ENCODE measurements around the gene RXRG.
A peak's percentile ranks its signal among the peaks of the same experiment; 100 is the strongest.

RXRG gene

DNA sequence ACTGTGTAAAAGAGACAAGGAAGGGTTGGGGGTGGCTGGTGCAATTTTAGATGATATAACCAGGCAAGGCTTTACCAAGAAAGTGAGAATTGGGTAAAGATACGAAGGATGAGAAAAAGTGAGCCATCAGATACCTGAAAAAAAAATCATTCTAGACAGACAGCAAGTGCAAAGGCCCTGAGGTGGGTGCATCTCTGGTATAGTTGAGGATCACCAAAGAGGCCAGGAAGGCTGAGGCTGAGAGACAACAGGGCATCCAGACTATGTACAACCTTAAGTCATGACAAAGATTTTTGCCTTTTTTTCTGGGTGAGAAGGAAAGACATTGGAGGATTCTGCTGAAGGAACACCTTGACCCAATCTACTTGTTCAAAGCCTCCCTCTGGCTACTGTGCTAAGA is 29.9 kb downstream of the RXRG start:
- DNase-seq (ENCODE audit: extremely low read depth in 1 of 2, low read depth in 1 of 2), result no peak

DNA sequence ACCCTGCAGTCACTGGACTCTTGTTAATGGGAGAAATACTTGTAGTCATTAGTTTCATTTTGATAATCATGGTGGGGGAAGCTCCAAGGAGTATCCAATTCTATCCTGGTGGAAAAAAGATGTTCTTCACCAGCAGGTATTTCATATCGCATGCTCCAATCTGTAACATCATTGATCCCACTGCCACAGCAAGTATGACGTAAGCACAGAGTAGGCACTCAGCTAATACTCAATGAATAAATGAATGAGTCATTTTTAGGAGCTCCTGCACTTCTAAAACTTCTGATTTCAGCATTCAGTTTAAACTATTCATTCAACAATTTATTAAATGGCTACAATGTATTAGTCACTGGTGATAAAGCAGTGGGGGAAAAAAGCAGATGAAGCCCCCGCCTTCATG is 30.3 kb downstream of the RXRG start:
- no peak for DNase-seq (ENCODE audit: extremely low read depth in 1 of 2, low read depth in 1 of 2)

DNA sequence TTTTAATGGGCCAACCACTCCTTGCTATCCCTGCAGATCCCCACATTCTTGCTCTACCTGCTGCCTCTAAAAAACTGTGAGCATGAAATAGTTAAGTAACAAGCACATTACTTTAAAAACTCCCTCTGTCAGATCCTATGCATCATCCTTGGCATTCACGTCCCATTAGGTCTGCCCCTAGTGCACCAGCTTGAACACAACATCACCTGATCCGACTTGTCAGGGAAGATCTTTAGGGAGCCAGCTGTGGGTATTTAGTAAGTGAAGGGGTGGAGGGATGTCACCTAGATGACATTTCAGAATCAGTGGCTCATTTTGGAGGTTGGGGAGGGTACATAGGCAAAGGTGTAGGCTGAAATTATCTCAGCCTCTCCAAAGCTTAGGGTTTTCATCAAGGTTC is 33.5 kb downstream of the RXRG start:
- no peak for DNase-seq (ENCODE audit: extremely low read depth in 1 of 2, low read depth in 1 of 2)

DNA sequence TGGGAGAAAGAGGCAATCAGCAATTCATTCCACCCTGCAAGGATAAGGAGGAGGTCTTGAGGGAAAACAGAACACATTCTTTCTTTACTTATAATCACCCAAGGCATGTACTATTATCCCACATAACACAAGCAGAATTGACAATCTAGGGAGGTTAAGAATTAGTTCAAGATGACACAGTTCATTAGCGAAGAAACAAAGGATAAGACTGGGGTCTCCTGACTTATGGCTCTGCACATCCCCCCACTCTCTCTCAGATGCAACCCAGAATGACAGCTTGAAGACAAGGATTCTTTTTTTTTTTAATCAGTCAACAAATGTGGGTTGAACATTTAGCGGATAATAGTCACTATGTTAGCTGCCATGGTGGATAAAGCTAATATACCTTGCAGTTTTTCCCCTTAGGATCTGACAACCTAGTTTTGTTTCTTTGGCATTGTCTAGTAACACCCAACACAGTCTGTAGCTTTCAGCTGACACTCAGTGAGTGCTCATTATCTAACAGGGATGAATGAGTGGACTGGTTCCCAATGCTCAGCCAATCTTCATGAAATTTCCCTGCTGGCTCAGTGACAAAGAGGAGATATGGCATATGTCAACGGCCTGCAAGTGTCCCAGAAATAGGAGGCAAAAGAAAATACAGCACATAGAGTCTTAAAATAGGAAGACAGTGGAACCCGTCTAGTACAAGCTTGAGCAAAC is 35.1 kb downstream of the RXRG start:
- no peak for DNase-seq (ENCODE audit: extremely low read depth in 1 of 2, low read depth in 1 of 2)

DNA sequence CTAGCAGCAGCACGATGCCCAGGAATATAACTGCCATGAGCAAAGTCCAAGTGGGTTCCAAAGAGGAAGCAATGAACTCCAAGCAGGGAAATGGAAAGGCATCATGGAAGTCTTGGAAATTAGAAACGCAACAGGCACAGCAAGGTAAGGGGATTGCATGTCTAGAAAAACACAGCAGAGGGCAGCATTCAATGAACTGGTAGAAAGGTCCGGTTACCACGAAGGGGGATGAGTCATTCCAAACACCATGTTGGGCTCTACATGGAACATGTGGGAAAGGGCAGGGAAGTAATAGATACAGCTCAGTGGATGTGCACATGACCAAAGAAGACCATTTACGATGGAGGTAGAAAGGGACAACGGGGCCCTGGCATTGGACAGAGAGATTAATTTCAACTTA is 36.4 kb downstream of the RXRG start:
- no peak for DNase-seq (ENCODE audit: extremely low read depth in 1 of 2, low read depth in 1 of 2)

DNA sequence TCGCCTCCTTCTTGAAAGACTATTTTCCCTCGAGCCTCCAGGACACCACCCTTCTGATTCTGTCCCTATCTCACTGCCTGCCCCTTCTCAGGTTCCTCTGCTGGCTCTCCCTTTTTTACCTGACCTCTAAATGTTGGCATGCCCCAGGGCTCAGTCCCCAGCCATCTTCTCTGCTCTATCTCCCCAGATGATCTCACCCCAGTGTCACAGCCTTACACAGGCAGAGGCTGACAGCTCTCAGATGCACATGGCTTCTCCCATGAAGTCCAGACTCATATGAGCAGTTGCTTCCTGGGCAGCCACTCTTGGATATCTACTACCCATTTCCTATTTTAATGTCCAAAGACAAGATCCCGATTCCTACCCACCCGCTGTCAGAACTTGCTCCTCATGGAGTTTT is 37.5 kb downstream of the RXRG start:
- DNase-seq (ENCODE audit: extremely low read depth in 1 of 2, low read depth in 1 of 2), result no peak

DNA sequence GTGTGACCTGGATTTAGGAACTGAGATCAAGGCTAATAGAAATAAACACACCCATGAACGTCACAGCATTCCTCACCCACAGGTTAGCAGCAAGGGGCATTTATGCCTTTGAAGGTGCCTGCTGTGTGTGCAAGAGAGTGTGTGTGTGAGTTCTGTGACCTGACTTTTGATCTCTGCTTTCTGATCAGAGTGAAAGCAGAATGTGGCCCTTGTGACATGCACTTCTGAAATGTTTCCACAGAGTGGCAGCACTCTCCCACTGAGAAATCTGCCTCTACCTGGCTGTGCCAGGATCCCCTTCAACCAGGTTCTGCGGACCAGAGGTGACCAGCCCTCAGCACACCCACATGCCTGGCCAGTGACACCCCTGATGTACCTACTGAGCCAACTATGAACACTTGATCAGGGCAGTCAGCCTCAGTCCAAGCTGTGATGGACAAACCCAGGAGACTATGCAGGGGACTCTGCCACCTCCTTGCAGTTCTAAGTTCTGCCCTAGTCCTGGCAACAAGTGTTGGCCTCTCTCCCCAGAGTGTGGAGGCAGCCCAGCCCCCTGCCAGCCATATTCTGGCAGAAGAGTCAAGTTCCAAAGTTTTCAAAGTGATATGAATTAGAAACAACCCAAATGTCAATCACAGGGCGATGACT is 41.0 kb downstream of the RXRG start:
- no peak for DNase-seq (ENCODE audit: extremely low read depth in 1 of 2, low read depth in 1 of 2)

DNA sequence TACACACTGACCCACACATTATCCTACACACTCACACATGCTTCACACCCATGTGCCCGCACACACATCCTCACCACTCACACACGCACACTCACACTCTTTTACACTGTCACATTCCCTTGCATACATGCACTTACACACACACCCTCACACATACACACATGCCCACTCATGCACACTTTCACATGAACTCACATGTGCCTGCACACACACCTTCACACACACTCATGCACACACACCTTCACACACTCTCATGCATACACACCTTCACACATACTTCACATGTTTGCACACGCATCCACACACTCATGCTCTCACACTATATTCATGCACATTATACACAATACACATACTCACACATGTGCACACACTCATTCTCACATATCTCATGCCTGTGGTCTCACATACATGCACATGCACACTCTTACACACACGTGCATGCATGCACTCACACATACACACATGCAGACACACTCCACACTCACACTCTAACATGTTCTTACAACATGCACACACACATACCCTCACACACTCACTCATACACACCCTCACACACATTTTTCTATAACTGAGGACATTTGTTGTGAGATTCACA is 42.3 kb downstream of the RXRG start:
- no peak for DNase-seq (ENCODE audit: extremely low read depth in 1 of 2, low read depth in 1 of 2)

DNA sequence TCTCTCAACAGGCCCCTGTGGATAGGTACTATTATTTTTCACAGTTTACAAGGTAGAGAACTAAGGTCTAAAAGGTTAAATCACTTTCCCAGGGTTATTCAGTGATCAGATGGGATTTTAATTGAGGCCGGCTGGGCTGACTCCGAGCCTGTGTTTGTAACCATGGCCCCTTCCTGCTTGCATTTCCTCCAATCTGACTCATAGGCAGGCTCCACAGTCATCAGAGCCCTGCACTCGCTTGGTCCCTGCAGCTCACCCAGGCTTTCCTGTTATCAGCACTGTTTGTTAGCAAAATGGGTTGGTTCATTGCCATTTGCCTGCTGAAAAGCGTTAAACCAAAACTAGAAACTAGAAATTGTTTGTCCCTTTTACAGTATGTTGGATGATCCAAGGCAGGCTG is 47.0 kb downstream of the RXRG start:
- no peak for DNase-seq (ENCODE audit: extremely low read depth in 1 of 2, low read depth in 1 of 2)

DNA sequence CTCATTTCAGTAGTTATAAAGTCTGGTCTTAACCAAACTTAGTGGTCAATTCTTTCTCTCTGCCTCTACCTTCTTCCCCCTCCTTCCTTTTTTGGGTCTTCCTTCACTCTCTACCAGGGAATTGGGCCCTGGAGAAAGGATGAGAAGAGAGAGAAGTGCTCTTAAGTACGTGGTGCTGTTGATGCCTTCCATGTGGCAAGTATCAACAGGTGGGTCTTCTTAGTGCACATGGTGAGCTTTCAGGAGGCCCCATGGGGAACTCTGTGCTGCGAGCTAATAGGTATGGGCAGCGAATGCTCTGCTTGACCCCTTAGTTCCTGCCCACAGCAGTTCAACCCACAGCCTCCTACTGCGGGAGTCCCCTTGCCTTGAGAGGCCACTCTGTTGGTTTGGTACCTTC is 49.0 kb downstream of the RXRG start:
- DNase-seq (ENCODE audit: extremely low read depth in 1 of 2, low read depth in 1 of 2), result no peak

DNA sequence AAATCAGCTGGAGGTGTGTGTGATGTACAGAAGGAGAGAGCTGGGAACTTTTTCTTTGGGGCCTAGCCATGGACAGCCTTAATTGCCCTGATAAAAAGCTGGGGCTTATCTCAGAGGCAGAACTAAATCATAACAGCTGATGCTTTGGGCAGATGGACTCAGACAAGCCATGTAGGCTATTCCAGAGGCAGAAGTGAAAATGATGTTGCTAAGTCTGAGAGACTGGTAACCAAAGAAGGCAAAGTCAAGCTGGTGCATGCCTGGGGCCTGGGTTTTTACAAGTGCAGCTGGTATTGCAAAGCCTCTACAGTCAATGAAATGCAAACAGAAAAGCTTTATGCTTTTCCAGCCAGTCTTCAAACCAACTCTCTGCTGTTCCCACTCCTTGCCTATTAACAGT is 49.4 kb downstream of the RXRG start:
- DNase-seq (ENCODE audit: extremely low read depth in 1 of 2, low read depth in 1 of 2), result no peak

DNA sequence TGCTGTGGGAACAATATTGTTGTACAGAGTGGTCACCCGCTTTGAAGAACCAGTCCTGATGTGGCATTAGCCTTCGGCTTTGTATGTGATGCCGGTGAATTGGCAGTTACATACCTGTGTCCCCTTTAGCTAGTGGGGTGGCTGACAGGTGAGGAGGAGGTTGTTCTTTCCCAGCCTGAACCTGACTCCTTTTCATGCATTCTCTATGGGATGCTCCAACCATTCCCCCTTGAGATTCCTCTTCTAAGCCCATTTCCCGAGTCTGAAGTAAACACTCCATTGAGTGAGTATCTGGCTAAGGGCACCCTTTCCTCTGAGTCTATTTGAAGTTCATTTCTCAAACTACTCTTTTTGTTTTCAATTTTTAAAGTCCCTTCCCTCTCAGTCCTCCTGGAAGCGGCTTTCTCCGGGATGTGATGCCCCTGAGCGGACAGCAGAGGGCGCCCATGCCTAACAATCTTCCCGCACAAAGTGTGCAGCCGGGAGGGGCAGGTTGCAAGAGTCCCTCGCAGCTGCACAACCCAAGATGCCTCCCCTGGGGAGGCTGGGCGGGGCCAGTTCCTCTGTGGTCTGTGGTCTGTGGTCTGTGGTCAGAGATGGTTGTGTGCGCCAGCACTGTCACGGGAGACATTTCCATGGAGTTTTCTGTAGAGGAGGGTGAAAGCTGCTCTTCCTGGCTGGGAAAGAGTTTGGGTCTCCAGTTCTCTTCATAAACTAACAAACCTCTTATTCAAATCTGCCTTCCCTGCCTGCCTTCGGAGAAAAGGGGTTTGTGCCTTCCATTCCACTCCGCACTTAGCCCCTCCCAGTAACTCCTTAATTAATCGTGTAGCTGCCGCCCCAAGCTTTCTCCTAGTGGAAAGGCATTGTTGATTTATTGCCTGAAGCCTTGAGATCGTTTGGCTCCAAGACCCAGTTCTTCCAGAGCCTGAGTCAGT is 52.0 kb downstream of the RXRG start:
- DNase-seq (ENCODE audit: extremely low read depth in 1 of 2, low read depth in 1 of 2), result peak; percentile 77 to 80

DNA sequence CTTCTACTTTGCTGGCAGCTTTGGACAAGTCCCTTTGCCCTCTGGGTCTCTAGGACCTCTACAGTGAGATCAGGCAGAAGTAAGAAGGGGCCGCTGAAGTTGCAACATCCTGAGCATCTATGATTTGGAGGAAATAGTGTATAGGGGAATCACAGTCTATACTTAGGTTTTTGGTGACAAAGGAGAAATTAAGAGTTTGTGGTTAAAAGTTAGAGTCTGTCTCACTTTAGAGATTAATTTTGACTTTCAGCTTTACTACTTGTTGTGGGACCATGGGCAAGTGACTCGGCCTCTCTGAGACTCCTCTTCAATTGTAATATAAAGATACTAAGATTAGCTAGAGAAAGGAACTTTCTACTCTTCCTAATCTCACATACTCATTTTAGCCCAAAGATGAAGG is 55.3 kb downstream of the RXRG start:
- no peak for DNase-seq (ENCODE audit: extremely low read depth in 1 of 2, low read depth in 1 of 2)

DNA sequence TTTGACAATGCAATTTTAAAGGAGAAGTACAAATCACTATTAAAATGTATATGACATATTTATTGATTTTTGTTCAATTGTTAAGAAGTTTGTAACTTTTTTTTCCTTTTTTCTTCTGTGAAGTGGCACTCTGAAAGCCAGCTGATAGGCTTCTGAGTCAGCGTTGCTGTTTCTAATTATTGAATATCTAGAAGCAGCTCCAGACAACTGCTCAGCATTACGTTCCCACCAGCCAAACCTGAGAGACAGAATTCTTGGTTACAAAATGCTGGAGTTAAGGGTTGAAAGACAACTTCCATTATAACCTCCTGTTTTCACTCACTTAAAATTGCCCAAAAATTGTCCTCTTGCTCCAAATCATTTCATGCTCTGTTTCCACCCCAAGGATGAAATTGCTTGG is 57.0 kb downstream of the RXRG start:
- DNase-seq (ENCODE audit: extremely low read depth in 1 of 2, low read depth in 1 of 2), result no peak

DNA sequence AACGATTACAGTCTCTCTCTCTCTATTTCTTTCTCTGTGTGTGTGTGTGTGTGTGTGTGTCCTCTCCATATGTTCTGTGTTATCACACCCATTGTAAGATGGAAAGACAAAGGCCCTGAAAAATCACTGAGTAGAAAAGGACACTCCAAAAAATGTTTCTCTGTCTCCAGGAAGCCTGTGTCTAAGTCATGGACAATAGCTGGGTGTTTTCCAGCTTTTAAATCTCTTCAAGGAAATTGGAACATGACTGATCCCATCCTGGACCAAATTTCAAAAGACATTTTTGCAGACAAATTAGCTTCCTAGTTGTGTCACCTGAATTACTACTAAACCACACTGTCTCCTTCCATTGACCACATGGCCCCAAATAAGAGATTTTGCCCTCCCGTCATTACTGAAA is 57.4 kb downstream of the RXRG start:
- no peak for DNase-seq (ENCODE audit: extremely low read depth in 1 of 2, low read depth in 1 of 2)

DNA sequence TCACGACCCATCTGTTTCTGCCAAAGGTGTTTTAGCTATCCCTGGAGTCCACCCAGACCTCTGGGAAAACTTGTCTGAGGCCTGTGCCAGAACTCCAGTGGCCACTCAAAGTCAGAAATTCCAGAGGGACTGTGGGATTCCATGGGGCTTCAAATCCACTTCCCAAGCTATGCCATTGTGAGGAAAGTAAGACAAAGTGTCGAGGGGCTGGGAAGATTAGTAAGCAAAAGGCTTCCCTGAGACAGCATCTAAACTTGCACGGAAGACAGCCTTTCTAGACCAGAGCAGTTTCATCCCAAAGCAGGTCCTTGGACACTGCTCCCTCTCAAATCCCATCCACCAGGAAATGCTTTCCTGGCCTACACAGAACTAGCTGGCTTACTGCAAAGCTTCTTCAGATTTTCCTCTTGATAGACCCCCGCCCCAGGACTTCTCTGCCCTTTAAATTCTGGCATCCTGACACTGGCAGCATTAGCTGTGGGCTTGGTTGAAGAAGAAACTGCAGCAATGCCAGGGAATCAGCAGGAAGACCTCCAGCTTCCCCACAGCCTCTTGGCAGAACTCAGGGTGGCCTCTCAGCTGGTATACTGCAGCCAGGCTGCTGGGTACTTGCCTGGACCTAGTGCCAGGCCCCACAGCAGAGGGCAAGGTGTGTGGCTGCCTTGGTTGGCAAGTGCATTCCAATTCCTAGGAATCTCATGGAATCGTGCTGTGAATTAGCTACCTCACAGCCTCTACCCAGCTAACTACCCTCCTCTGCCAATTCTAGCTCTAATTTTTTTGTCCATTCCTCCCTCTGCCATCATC is 61.1 kb downstream of the RXRG start:
- DNase-seq (ENCODE audit: extremely low read depth in 1 of 2, low read depth in 1 of 2), result no peak

DNA sequence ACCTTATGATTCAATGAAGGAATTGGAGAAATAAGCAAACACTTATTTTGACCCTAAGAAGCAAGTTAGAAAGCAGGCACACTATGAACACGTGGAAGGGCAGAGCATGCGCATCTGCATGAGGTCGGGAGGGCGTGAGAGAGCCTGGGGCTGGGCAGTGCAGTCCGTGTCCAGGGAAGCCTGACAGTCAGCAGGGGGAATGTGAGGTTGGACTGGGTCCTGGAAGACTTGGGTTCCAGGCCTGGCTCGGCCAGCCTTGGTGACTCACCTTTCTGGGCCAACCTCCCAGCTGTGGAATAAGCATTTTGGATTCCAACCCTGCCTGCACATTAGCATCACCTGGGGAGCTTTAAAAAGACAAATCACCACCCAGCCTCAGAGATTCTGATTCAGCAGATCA is 61.9 kb downstream of the RXRG start:
- no peak for DNase-seq (ENCODE audit: extremely low read depth in 1 of 2, low read depth in 1 of 2)

DNA sequence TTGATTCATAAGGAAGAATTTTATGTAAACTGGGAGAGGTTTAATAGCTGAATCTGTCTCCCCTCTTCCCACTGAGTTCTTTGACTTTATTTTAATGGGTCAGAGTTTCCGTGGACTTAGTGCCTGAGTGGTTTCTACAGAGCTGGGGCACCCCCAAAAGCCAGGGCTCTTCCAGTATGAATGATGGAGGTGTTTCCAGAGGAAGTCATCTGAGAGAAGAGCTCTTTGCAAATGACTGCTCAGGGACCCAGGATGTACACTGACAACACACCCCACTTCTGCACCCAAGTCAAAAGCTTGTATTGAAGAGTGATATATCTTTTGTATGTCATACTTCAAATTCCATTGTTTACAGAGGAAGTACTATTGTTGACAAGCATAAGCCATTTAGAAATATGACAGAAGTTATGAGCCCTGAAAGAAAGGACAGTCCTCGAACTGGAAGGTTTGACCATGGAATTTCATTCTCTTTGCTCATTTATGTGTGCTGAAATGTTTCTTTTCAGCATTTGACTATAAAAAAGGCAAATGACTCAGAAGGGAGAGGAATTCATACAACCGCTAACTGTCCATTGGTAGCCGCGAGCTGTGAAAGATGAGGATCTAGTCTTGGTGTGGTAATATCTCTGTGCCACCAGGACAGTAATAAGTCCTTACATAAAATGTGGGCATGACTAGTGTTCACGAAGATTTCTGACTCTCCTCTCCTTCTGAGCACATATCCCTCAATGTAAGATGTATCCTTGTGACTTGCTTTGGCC is 63.0 kb downstream of the RXRG start:
- DNase-seq (ENCODE audit: extremely low read depth in 1 of 2, low read depth in 1 of 2), result no peak

DNA sequence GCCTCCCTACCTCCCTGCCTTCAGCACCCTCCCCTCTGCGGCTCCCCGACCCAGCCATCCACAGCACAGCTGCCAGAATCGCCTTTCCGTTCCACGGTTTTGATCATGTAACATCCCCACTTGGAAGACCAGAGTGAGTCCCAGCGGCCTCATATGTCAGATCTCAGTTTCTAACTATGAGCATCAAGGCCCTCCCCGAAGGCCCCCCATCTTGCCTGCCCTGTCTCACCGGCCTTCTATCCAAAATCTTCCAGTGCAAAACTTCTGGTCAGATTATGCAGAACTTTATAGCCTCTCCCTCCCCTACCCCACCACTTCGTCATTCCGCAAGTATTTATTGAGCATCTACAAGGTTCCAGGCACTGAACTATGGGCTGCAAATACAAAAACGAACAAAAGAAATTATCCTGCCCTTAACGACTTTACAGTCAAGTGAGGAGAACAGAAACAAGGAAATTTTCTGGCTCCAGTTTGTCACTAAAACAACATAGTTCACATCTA is 68.1 kb downstream of the RXRG start:
- no peak for DNase-seq (ENCODE audit: extremely low read depth in 1 of 2, low read depth in 1 of 2)

All from activated CD8-positive, alpha-beta memory T cell treated with anti-CD3 and anti-CD28 coated beads for 1 hour (primary cell).